ENCODE measurements around the gene MELTF. TPM values are rescaled to one million over a fixed set of nuclear protein-coding genes. Genes with fewer than 3 reads are reported as not detected.
"Not testable (repeated sequence)": the region's sequence is repeated elsewhere in the genome, so short reads cannot be mapped to it uniquely, and the experiment has no call there.

MELTF gene
- total RNA-seq, 1 experiment from 2014 or later: 18.7 TPM

- intact Hi-C loops (cut with micrococcal nuclease; ENCODE audit: unreplicated experiment): no loop called here
- H3K36me3 ChIP-seq (ENCODE audit: control insufficient read depth, insufficient read depth, low read length): no peaks in the 10 kb centered on the region
- TF ChIP-seq CTCF (IDR thresholded peaks at IDR 0.05) (no peak), POLR2AphosphoS5 (IDR thresholded peaks at IDR 0.05; ENCODE audit: low read depth, low read length) (no peak), TCF7L2 (IDR thresholded peaks at IDR 0.05; ENCODE audit: low read depth, low read length) (no peak), REST (IDR thresholded peaks at IDR 0.05; ENCODE audit: insufficient read depth in 1 of 2, low read depth in 2 of 2, low read length in 1 of 2) (no peak), SIN3A (IDR thresholded peaks at IDR 0.05; ENCODE audit: borderline replicate concordance, insufficient read depth, low read depth, low read length) (no peak)
- H3K4me3 ChIP-seq (ENCODE audit: low read depth in 2 of 2, low read length in 2 of 2): no peak overlapping the region
- no peaks in the 10 kb centered on the region for H3K9me3 ChIP-seq (ENCODE audit: control insufficient read depth, insufficient read depth, low read depth, low read length)
- H3K27ac ChIP-seq (ENCODE audit: low read length): no peak overlapping the region
- in situ Hi-C loops (cut with HindIII; ENCODE audit: low pct_unique_long_range_greater_than_20kb, low sequenced_read_pairs): no loop called here
- H3K4me1 ChIP-seq (ENCODE audit: control insufficient read depth, insufficient read depth, low read length): peaks cover 11% of the 10 kb centered on the region
- CTCF ChIA-PET: no interaction called here
- POLR2A ChIA-PET: interaction anchor here (0.6 kb wide), 1 partner anchor 49 kb away, joined by 7 read pairs; no protein-coding TSS in a partner anchor
- H3K27me3 ChIP-seq (ENCODE audit: control insufficient read depth, insufficient read depth, low read length): peaks cover 4% of the 10 kb centered on the region
- DNase-seq (ENCODE audit: low read depth, low spot score): no peak
- ATAC-seq: no peak
- no TSS peak for BruUV-seq (replicated peaks)
Observed at GRCh38 chr3:197035577-197035976, 6.0 kb upstream of the MELTF start.

- in situ Hi-C loops (cut with HindIII; ENCODE audit: low pct_unique_long_range_greater_than_20kb, low sequenced_read_pairs); H3K36me3 ChIP-seq (ENCODE audit: control insufficient read depth, insufficient read depth, low read length); ATAC-seq; DNase-seq (ENCODE audit: low read depth, low spot score); H3K27ac ChIP-seq (ENCODE audit: low read length); intact Hi-C loops (cut with micrococcal nuclease; ENCODE audit: unreplicated experiment); H3K4me3 ChIP-seq (ENCODE audit: low read depth in 2 of 2, low read length in 2 of 2); CTCF ChIA-PET; H3K9me3 ChIP-seq (ENCODE audit: control insufficient read depth, insufficient read depth, low read depth, low read length); H3K27me3 ChIP-seq (ENCODE audit: control insufficient read depth, insufficient read depth, low read length); BruUV-seq (replicated peaks): not testable (repeated sequence)
- H3K4me1 ChIP-seq (ENCODE audit: control insufficient read depth, insufficient read depth, low read length): peaks cover 11% of the 10 kb centered on the region
- POLR2A ChIA-PET: interaction anchor here (0.6 kb wide), 1 partner anchor 10 kb away, joined by 4 read pairs; no protein-coding TSS in a partner anchor
Observed at GRCh38 chr3:197034778-197035177, 5.2 kb upstream of the MELTF start.

- H3K4me3 ChIP-seq (ENCODE audit: low read depth in 2 of 2, low read length in 2 of 2); H3K27me3 ChIP-seq (ENCODE audit: control insufficient read depth, insufficient read depth, low read length); H3K27ac ChIP-seq (ENCODE audit: low read length); in situ Hi-C loops (cut with HindIII; ENCODE audit: low pct_unique_long_range_greater_than_20kb, low sequenced_read_pairs); BruUV-seq (replicated peaks); ATAC-seq; H3K36me3 ChIP-seq (ENCODE audit: control insufficient read depth, insufficient read depth, low read length); DNase-seq (ENCODE audit: low read depth, low spot score); intact Hi-C loops (cut with micrococcal nuclease; ENCODE audit: unreplicated experiment); POLR2A ChIA-PET; CTCF ChIA-PET; H3K9me3 ChIP-seq (ENCODE audit: control insufficient read depth, insufficient read depth, low read depth, low read length): not testable (repeated sequence)
- peaks cover 11% of the 10 kb centered on the region for H3K4me1 ChIP-seq (ENCODE audit: control insufficient read depth, insufficient read depth, low read length)
Observed at GRCh38 chr3:197033764-197034163, 4.1 kb upstream of the MELTF start.

Data from Panc1 (cell line).